G401.6 (cell line): ENCODE data around the gene PDE6D.
A peak's percentile ranks its signal among the peaks of the same experiment; 100 is the strongest.
"Not testable (repeated sequence)": the region's sequence is repeated elsewhere in the genome, so short reads cannot be mapped to it uniquely, and the experiment has no call there.

ENCODE experiments used
- FAIRE-seq: peaks from 2 replicates; lab custom pipeline; 2012; peaks lifted over from hg19 to GRCh38; lab: Jason Lieb, UNC

PDE6D gene

GRCh38 chr2:231718799-231719198 is 62.3 kb downstream of the PDE6D start:
- FAIRE-seq: no peak

- FAIRE-seq: peak; percentile 92
These were observed 63.6 kb downstream of the PDE6D start for GRCh38 chr2:231717281-231718171.

DNA sequence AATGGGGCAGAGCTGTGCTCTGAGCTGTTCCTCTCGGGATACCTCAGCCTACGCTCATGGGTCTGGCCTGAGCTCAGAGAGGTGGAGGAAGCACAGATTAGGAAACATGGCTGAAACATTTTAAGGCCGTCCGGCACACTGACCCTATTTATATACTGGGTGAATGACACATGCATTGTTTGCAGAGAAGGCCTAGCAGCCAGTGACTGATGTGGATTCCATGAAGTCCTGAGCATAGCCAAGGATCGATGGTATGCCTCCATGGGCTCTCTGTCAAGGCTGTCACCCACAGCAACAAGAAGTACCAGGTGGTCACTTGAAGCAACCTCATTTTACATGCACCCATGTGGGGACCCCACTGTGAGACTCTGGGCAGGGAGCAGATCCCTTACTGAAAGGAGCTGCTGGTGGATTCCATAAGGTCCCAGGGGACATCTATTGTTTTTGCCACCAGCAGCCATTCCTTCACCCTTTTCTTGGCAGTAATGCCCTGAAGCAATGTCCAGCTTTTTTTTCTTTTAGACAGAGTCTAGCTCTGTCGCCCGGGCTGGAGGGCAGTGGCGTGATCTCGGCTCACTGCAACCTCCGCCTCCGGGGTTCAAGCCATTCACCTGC is 64.3 kb downstream of the PDE6D start:
- no peak for FAIRE-seq

- no peak for FAIRE-seq
These were observed 65.0 kb downstream of the PDE6D start for GRCh38 chr2:231715988-231716616.

GRCh38 chr2:231715499-231715837 is 65.6 kb downstream of the PDE6D start:
- no peak for FAIRE-seq

DNA sequence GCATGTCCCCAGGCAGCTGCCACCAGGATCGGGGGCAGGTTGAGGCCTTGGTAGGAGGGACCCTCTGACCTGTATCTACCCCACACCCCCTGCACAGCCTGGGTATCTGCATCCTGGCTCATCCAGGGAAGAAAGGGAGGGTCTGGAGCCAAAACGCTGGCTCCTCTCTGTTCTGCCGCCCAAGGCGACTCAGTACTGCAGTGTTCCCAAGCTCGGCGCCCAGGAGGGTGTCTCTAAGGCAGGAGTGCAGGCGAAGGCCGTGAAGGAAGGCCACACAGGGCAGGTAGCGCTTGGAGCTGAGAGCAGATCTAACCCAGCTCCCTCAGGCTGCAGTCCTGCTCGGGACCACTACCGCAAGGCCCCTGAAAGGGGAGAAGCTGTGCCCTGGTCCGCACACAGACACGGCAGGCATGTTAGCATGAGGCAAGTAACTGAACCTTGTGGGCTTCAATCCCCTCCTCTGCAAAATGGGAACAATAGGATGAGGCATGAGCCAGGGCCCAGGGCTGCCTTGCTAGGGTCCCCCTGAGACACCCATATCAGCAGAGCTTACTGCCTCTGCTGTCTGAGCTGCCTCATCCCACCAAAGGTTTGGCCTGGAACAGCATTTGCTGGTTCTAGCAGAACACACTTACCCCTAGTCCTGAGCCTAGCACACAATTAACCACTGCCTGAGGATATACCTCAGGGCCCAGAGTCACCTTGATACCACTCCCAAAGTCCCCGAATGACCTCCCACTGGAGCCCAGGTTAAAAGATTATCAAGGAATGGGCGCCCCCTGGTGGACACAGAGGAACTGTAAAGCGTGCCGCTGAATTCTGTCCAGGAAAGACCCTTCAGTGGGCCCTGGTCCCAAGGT is 66.2 kb downstream of the PDE6D start:
- FAIRE-seq: peak; percentile 76

DNA sequence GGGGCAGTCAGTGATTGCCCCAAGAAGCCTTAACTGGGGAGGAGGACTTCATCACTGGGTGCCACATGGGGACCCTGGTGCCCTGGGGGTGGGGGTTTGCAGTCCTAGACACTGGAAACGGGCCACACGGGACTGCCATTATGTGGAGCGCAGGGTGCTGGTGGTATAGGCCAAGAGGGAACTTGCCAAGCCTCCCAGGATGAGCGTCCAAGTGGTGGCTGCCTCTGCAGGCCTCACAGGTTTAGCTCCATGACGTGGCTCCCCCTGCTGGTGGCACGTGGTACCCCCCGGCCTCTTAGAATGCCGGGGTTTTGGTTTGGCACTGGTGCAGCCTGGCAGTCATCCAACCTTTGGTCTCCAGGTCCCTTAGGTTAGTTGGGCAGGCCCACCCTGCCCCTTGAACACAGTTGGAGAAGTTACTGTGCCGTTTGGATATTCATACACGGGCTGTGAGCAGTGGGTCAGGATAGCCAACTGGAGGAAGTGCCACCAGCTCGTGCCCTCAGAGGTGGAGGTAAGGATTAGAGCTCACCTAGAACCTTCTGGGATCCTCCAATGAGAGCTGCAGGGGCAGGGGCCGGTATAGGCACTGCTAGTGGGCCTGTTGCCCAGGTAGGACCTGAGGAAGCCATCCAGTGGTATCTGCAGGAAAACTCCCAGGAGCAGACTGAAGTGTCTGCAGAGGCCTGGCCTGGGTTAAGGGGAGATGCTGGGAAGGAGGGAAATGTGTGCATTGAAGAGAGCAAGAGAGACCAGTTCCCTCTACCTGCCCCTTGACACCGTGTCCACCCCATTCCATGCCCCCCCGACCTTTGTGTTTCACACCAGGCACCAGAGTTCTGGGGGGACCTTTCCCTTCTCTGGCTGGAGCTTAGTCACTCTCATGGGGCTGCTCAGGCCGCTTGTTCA is 67.1 kb downstream of the PDE6D start:
- peak; percentile 69 for FAIRE-seq

GRCh38 chr2:231713406-231713729 is 67.7 kb downstream of the PDE6D start:
- peak; percentile 34 for FAIRE-seq

GRCh38 chr2:231712451-231713021 is 68.5 kb downstream of the PDE6D start:
- FAIRE-seq: not testable (repeated sequence)

DNA sequence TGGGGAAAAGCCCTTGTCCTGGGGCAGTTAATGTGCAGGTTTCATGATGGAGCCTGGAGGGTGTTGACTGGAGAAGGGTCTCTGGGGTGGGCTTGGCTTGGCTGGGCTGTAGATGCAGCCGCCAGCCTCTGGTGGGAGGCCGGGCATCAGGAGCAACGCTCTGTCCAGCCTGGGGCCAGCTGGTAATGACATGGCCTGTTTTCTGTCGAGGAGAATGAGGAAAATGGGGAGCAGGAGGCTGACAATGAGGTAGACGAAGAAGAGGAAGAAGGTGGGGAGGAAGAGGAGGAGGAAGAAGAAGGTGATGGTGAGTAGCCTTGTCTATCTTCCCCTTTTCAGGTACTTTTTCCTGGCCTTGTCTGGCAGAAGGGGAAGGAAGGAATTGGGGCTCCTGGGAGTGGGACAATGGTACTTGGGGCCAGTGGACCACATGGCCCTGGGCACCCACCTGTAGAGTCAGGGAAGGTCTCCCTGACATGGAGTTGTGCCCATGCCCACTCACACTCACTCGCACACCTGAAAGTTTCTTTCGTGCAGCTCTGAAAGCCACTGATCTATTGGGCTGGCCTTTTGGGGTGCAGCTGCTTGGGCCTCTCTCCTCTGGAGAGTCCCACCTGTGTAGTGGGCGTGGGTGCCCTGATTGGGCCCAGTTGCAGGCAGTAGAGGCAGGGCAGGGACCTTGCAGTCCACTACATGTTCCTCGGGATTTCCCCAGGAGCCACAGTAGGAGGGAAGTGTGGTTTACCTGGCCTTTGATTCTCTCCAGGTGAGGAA is 69.2 kb downstream of the PDE6D start:
- FAIRE-seq: no peak

DNA sequence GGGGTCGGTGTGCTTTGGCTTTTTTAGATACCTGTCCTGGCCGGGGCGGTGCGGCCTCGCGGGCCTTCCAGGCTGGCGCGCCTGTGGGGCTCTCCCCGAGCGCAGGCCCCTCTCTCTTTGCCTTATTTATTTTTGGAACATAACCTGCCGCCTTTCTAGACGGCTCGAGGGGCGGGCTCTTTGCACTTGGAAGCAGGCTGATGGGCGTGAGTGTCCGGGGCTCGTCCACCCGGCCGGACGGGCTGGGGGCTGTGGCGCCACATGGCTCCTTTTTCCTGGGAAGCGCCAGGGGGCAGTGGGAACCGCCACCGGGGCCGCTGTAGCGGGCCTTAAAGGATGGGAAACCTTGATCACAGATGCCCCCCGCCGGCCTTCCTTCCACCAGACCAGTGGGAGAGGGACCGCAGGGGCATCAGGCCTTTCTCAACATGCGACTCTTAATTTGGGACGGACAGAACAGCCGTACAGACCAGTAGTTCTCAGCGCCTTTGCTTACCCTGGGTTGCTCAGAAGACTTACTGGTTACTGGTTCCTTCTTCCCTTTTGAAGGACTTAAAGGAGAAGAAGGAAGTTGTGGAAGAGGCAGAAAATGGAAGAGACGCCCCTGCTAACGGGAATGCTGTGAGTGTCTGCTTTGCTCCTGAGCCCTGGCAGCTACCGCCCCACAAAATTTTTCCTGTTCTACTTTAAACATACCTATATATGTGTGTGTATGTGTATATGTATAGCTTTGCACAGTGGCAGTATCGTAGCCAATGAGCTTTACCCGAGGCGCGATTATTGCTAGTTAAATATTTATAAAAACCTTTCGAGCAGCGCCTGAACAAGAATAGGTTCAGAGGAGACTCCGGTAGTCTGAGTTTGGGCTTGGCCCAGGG is 70.0 kb downstream of the PDE6D start:
- no peak for FAIRE-seq

DNA sequence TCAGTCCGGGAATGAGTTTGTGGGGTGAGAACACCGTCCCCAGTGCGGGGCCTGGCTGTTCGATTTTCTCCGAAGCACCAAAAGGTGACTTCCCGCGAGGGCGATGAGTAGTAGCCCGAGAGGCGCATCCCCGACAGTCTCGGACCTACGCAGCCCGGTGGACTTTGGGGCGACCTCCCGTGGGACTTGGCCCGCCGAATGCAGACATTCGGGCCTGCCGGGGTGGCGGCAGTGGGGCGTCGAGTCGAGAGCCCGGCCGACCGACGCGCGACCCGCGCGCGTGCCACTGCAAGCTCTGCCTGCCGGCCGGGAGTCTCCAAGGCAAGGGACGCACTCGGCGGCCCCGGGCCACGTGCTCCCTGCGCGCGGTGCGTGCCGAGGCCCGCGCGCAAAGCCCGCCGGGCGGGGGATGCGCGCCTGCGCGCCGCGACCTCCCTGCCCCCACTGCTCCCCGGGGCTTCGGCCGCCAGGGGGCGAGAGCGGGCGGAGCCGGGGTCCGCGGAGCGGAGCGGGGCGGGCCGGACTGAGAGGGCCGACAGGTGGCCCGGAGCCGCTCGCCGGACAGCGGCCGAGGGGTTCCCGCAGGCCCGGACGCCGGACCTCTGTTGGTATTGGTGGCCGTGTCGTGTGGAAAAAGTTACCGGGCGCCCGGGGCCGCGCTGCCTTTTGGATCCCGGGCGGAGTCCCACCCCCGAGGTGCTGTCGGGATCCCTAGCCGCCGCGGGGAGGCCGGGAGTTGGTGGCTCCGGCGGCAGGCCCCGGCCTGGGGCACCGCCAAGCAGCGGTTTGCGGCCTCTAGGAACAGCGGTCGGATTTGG is 70.9 kb downstream of the PDE6D start:
- FAIRE-seq: no peak

- FAIRE-seq: no peak
These were observed 71.5 kb downstream of the PDE6D start for GRCh38 chr2:231709636-231709980.

GRCh38 chr2:231708773-231709635 is 72.1 kb downstream of the PDE6D start:
- FAIRE-seq: no peak

- peak; percentile 95 for FAIRE-seq
These were observed 72.9 kb downstream of the PDE6D start, which contains the start of gene PTMA for GRCh38 chr2:231707927-231708772. PTMA (plus strand) TSS chr2:231708525; CDS start chr2:231708707, 182 bp downstream.

DNA sequence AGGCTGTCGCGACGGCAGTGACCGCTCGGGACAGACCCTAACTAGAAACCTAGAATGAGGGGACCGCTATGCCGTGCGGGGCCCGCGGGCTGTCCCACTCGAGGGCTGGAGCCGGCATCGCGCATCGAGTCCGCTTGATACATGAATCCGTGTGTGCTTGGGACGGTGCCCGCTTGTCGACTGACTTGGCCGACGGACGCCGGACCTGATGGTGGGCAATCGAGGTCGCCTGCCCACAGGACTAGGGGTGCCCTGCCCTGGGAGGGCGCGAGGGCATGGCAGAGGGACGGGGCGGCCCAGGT is 73.5 kb downstream of the PDE6D start:
- no peak for FAIRE-seq
